Endodermal cell (in vitro differentiated cells): ENCODE measurements around the gene ABCA13. TPM values are rescaled to one million over a fixed set of nuclear protein-coding genes. Genes with fewer than 3 reads are reported as not detected.

Experiments
- DNase-seq: peaks from one replicate; pipeline ENCODE4 v3.0.0-alpha.2; 2017
- H3K27ac ChIP-seq: 2 replicates; pipeline ENCODE4 v1.5.1; 2013; ENCODE audit warnings: mild to moderate bottlenecking, low read depth, low read length, moderate library complexity
- H3K27me3 ChIP-seq: 2 replicates; pipeline ENCODE4 v1.6.1; 2013; ENCODE audit warnings: mild to moderate bottlenecking, low read length, moderate library complexity; ENCODE audit not compliant: insufficient read depth, control insufficient read depth, poor library complexity, severe bottlenecking
- H3K36me3 ChIP-seq: 2 replicates; pipeline ENCODE4 v1.7.0; 2013; ENCODE audit warnings: mild to moderate bottlenecking, low read length, moderate library complexity; ENCODE audit not compliant: control insufficient read depth, insufficient read depth
- H3K4me1 ChIP-seq: one replicate; pipeline ENCODE4 v1.7.0; 2013; ENCODE audit warnings: low read length; ENCODE audit not compliant: control insufficient read depth, insufficient read depth
- H3K4me3 ChIP-seq: 2 replicates; pipeline ENCODE4 v1.5.1; 2013; ENCODE audit warnings: mild to moderate bottlenecking, low read length, moderate library complexity
- H3K9ac ChIP-seq: 2 replicates; pipeline ENCODE4 v1.6.1; 2013; ENCODE audit warnings: mild to moderate bottlenecking, low read length, moderate library complexity; ENCODE audit not compliant: poor library complexity, severe bottlenecking; ENCODE audit errors: extremely low read depth
- H3K9me3 ChIP-seq: 2 replicates; pipeline ENCODE4 v1.6.1; 2013; ENCODE audit warnings: mild to moderate bottlenecking, low read length, moderate library complexity; ENCODE audit not compliant: control insufficient read depth
- H3K27ac Mint-ChIP-seq: 2 replicates; pipeline ENCODE4 v1.8.0; 2020; ENCODE audit warnings: mixed read lengths
- H3K27me3 Mint-ChIP-seq: 2 replicates; pipeline ENCODE4 v1.8.0; 2021; ENCODE audit warnings: mild to moderate bottlenecking, mixed read lengths; ENCODE audit not compliant: insufficient read depth
- H3K36me3 Mint-ChIP-seq: 2 replicates; pipeline ENCODE4 v1.8.0; 2020; ENCODE audit warnings: low read depth, mixed read lengths
- H3K4me1 Mint-ChIP-seq: 2 replicates; pipeline ENCODE4 v1.8.0; 2020; ENCODE audit warnings: mixed read lengths
- H3K4me3 Mint-ChIP-seq: 2 replicates; pipeline ENCODE4 v1.8.0; 2020; ENCODE audit warnings: mild to moderate bottlenecking, moderate library complexity, mixed read lengths
- H3K9me3 Mint-ChIP-seq: 2 replicates; pipeline ENCODE4 v1.8.0; 2020; ENCODE audit warnings: mild to moderate bottlenecking, mixed read lengths
- CTCF ChIP-seq: fragments of 200-600 bp; sonication (generic); conservative IDR thresholded peaks from 2 replicates; pipeline ENCODE4 v1.5.0; 2021; ENCODE audit warnings: antibody characterized with exemption, mild to moderate bottlenecking
- WGBS, 2 experiments: methylation state at CpG; one replicate each; pipeline versions ENCODE4 v1.1.5 to v1.1.7; 2013; ENCODE audit warnings: missing lambda C conversion rate in 2 of 2, mixed read lengths in 1 of 2; ENCODE audit not compliant: insufficient coverage in 1 of 2, insufficient read length in 1 of 2; 5-methylcytosine and 5-hydroxymethylcytosine counted together
- total RNA-seq, 2 donors: library from RNA; stranded (reverse); fragmentation: NEBNext Ultra II Directional in 1 of 2; extraction: Animal tissue kit (Norgen Biotek cat#: 25700) in 1 of 2; gene quantifications; 2 replicates in 1 of 2; 3 replicates in 1 of 2; pipeline ENCODE4 v1.2.1, GENCODE V29; 2021

The ABCA13 gene
- total RNA-seq, 2 donors from 2014 or later = 0.04 to 0.11 TPM

GRCh38 chr7:48548667-48549066 lies 377.4 kb downstream of the ABCA13 start:
- Histone ChIP-seq H3K4me3 (no peak overlapping the region), H3K9ac (no peak overlapping the region), H3K36me3 (no peaks in the 10 kb centered on the region), H3K27me3 (no peaks in the 10 kb centered on the region), H3K4me1 (no peaks in the 10 kb centered on the region), H3K27ac (no peak overlapping the region), H3K9me3 (no peaks in the 10 kb centered on the region)
- WGBS, 2 experiments = 94 to 100% methylated on average over 1 to 2 of the region's 2 CpGs
- DNase-seq = no peak
- Mint-ChIP-seq H3K27ac (no peak overlapping the region), H3K27me3 (no peaks in the 10 kb centered on the region), H3K36me3 (no peaks in the 10 kb centered on the region), H3K9me3 (peaks cover 4% of the 10 kb centered on the region), H3K4me3 (no peak overlapping the region), H3K4me1 (peaks cover 4% of the 10 kb centered on the region)
- TF ChIP-seq CTCF = no peak

GRCh38 chr7:48551652-48552051 lies 380.4 kb downstream of the ABCA13 start:
- H3K4me3 ChIP-seq = no peak overlapping the region
- no peaks in the 10 kb centered on the region for H3K36me3 ChIP-seq
- Mint-ChIP-seq H3K27ac (no peak overlapping the region), H3K36me3 (no peaks in the 10 kb centered on the region), H3K9me3 (peaks cover 4% of the 10 kb centered on the region), H3K4me1 (no peaks in the 10 kb centered on the region), H3K4me3 (no peak overlapping the region), H3K27me3 (no peaks in the 10 kb centered on the region)
- H3K4me1 ChIP-seq = no peaks in the 10 kb centered on the region
- no peak overlapping the region for H3K9ac ChIP-seq
- H3K9me3 ChIP-seq = no peaks in the 10 kb centered on the region
- TF ChIP-seq CTCF = no peak
- no peaks in the 10 kb centered on the region for H3K27me3 ChIP-seq
- DNase-seq = no peak
- peak overlapping the region; percentile 29 for H3K27ac ChIP-seq

GRCh38 chr7:48563334-48563733 lies 392.1 kb downstream of the ABCA13 start:
- H3K27me3 Mint-ChIP-seq = no peaks in the 10 kb centered on the region
- H3K9me3 Mint-ChIP-seq = peaks cover 2% of the 10 kb centered on the region
- no peak overlapping the region for H3K4me3 ChIP-seq
- no peak for TF ChIP-seq CTCF
- no peak overlapping the region for H3K4me3 Mint-ChIP-seq
- no peaks in the 10 kb centered on the region for H3K4me1 Mint-ChIP-seq
- no peak overlapping the region for H3K27ac ChIP-seq
- no peaks in the 10 kb centered on the region for H3K36me3 Mint-ChIP-seq
- no peaks in the 10 kb centered on the region for H3K4me1 ChIP-seq
- 97 to 100% methylated on average over 1 of the region's 1 CpG for WGBS, 2 experiments
- no peak overlapping the region for H3K9ac ChIP-seq
- H3K36me3 ChIP-seq = no peaks in the 10 kb centered on the region
- no peaks in the 10 kb centered on the region for H3K9me3 ChIP-seq
- no peak overlapping the region for H3K27ac Mint-ChIP-seq
- no peaks in the 10 kb centered on the region for H3K27me3 ChIP-seq
- DNase-seq = no peak
